HG02623 (cell line): Measurements from ENCODE around the gene DAB2IP.
"Not testable (repeated sequence)": the region's sequence is repeated elsewhere in the genome, so short reads cannot be mapped to it uniquely, and the experiment has no call there.

Source experiments
- ATAC-seq: cut with Tn5 transposase; IDR thresholded peaks from one replicate; pipeline ENCODE4 v1.9.1; 2021; ENCODE audit warnings: moderate library complexity; ENCODE audit not compliant: unreplicated experiment

The DAB2IP gene

DNA sequence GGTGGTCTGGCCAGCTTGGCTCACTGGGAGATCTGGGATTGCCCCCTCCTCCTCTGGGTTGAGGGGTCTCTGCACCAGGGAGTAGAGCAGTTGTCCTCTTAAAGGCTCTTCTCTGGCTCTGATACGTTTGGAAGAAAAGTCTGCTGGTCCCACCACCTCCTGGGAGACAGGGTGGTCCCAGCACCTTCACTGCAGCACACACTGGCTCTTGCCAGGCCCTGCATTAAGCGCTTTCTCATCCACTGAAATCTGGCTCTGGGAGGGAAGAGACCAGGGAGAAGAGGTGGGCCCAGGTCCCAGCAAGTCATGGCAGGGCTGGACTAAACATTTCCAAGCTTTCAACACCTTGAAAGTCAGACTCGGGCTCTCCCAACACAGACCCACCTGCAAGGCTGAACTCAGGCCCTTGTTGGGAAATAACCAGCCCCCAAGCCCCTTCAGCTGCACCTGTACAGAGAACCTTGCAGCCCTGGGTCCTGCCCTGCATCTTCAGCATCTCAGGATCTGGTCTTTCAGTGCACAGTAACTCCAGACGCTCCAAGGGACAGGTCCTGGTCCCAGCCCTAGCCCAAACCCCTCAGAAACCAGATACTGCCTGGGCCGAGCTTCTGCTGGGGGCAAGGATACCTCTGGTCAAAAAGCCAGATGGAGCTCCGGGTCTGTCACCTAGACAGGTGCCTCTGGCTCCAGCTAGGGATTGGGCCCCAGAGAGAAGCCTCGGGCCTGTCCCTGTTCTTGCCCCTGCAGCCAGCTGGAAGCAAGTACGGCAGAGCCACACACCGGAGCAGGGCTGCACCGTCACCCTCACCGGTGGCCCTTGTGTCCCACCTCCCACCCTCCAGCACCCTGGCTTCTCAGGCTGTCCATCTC lies 134.5 kb downstream of the DAB2IP start:
- no peak for ATAC-seq

GRCh38 chr9:121786543-121786948 lies 135.1 kb downstream of the DAB2IP start:
- ATAC-seq: no peak

- ATAC-seq: no peak
These were observed 135.6 kb downstream of the DAB2IP start for GRCh38 chr9:121786998-121787422.

DNA sequence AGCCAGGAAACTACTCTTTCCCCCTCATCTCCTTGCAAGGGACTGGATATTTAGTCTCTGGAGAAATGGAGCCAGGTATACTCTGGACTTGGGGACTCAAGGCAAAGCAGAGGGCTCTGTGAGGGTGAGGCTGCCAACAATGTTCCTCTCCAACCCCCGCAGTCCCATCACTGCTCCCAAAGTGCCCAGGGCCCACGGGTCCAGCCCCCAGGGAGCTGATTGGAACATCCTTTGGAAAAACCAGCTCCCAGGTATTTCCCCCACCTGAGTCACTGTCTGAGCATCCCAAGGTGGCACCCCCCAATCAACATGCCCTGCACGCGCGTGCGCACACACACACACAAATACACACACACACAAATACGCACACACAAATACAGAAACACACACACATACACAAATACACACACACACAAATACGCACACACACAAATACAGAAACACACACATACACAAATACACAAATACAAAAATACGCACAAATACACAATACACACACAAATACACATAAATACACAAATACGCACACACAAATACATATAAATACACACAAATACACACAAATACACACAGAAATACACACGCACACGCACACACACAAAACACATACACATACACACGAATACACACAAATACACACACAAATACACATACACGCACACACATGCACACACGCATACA lies 137.4 kb downstream of the DAB2IP start:
- ATAC-seq: no peak

DNA sequence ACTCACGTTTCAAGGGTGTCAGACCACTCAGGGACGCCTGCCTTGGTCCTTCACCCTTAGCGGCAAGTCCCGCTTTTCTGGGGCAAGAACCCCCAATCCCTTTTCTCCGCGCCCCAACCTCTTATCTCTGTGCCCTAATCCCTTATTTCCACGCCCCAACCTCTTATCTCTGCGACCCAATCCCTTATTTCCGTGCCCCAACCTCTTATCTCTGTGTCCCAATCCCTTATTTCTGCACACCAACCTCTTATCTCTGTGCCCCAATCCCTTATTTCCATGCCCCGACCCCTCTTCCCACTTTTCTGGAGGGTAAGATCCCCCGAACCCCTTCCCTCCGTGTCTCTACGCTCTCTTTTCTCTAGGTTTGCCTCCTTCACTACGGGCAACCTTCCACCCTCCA lies 139.4 kb downstream of the DAB2IP start:
- ATAC-seq: no peak

DNA sequence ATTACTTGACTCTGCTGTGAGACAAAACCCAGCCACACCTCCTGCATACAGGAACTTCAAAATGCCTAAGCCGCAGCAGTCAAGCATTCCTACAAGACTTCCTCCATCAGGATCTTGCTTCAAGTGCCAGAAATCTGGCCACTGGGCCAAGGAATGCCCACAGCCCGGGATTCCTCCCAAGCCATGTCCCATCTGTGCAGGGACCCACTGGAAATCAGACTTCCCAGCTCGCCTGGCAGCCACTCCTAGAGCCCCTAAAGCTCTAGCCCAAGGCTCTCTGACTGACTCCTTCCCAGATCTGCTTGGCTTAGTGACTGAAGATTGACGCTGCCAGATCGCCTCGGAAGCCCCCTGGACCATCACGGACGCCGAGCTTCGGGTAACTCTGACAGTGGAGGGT lies 141.0 kb downstream of the DAB2IP start:
- not testable (repeated sequence) for ATAC-seq

GRCh38 chr9:121794334-121794733 lies 142.9 kb downstream of the DAB2IP start:
- ATAC-seq: not testable (repeated sequence)

DNA sequence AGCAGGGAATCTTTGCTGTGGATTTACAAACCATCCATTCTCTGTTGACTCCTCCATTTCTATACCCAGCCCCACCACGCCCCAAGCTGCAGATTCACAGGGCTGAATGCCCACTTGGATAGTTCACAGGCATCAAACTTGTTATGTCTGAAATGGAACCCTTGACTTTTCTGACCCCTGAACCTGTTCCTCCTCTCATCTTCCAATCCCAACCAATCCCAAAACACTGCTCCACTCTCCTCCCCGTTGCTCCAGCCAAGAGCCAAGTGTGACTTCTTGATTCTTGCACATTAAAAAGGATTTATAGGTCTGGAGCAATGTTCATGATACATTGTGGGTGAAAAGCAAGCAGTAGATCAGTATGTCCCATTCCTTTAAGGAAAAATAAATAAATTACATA lies 145.6 kb downstream of the DAB2IP start:
- ATAC-seq: no peak

GRCh38 chr9:121798941-121799340 lies 147.5 kb downstream of the DAB2IP start:
- no peak for ATAC-seq

DNA sequence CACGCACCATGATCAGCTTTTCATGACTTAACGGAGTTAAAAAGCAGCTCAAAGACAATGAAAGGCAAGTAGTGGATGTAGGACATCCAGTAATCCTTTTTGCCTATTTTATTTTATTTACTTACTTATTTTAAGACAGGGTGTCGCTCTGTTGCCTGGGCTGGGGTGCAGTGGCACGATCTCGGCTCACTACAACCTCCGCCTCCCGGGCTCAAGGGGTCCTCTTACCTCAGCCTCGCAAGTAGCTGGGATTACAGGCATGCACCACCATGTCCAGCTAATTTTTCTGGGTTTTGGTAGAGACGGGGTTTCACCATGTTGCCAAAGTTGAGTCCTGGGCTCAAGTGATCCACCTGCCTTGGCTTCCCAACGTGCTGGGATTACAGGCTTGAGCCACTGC lies 148.9 kb downstream of the DAB2IP start:
- ATAC-seq: no peak

DNA sequence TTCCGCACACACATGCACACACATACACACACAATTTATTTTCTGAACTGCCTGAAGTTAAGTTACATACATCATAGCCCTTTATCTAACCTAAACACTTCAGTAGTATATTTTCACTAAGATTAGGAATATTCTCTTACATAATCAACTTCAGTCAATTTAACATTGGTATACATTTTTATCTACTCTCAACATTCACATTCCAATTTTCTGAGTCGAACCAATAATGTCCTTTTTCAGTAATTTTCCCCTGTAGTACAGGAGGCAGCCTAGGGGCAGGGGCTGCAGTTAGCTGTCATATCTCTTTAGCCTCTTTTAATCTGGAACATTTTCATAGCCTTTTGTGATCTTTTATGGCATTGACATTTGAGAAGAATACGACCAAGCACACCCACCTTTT lies 150.1 kb downstream of the DAB2IP start:
- no peak for ATAC-seq

- ATAC-seq: no peak
These were observed 151.3 kb downstream of the DAB2IP start for GRCh38 chr9:121802753-121803152.

GRCh38 chr9:121807069-121807822 lies 155.8 kb downstream of the DAB2IP start:
- no peak for ATAC-seq

GRCh38 chr9:121807823-121808278 lies 156.4 kb downstream of the DAB2IP start:
- no peak for ATAC-seq

- no peak for ATAC-seq
These were observed 157.3 kb downstream of the DAB2IP start for GRCh38 chr9:121808781-121809180.

DNA sequence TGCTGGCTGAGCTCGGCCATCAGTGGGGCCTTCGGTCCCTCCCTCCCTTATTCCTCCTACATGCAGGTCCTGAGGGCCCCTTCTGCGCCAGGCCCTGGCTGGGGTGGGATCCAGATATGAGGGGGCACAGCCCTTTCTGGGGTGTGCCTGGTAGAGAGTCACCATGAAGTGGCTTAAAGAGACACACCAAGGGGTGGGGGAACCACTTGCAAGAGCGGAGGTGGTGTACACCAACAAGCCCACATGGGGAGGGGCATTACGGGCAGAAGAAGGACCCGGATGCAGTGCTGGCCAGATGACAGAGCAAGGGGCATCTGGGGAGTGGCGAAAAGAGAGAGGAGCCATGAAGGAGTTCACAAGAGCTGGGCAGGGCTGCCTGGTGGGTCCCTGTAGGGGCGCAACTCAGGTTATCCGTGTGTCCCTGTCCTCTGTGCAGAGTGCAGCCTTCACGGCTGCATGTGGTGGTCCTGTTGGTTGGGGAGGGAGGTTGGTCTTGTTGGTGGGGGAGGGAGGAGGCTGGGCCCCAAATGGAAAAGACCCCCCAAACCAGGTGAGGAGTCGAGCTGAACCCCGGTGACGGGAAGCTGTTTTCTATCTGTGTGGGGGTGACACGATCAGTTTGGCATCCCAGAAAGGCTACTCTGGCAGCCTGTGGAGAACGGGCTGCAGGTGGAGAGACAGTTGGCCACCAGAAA lies 158.1 kb downstream of the DAB2IP start:
- ATAC-seq: no peak

- ATAC-seq: no peak
These were observed 159.1 kb downstream of the DAB2IP start for GRCh38 chr9:121810489-121810888.

DNA sequence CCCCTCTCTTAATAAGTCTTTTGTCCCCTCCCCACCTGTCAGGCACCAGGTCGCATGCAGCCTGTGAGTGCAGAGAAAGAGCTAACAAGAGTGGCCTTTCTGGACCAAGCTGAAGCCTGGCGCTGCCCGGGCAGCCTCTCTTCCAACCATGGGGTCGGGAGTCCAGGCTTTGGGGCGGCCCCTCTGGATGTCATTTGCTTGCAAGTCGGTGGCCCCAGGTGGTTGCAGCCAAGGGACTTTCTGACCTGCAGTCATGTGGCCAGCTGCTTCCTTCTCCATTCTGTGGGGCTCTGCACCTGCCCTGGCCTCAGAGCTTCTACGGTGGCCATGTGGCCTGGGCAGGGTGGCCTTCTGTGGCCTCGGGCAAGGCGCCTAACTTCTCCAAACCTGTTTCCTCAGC lies 159.7 kb downstream of the DAB2IP start:
- ATAC-seq: no peak

DNA sequence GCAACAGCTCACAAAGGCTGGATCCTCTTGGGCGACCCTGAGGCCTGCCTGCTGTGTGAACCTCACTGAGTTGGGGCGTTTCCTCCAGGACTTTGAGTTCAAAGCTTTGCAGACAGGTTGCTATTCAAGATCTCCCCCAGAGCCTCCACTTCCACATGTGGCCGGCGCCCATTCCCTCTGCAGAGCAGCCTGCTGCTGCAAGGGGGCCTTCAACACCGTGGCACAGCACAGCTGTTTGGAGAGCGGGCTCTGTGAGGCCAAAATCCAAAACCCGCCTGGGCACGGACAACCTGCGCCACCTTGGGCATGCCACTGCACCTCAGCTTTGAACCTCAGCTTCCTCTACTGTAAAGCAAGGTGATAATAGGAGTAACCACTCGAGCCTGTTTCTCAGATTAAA lies 160.3 kb downstream of the DAB2IP start:
- ATAC-seq: no peak

DNA sequence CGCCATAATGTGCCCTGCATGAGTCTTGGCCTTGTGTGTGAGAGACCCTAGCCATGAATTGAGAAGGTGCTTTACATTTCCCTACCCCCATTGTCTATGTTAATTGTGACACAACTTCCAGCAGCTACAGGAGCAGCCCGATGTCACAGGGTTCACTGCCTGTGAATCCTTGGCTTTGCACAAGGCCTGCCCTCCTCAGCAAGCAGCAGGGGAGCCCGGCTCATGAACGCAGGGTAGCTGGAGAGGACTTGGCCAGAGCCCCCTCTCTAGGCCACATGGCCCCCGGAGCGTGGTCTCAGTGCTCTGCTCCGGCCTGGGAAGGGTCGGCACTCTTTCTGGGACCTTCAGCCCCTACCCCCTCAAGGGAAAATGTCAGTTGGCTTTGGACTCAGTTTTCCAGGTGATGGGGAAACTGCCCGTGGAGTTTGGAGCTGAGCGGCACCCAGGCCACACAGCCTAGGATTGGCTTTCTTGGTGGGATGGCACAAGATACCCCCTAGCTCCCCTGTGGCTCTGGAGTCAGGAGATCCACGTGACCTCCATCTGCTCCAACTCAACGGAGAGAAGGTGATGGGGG lies 160.8 kb downstream of the DAB2IP start:
- no peak for ATAC-seq
